Body of pancreas (tissue), 4 donors: ENCODE measurements around the gene QPRT. TPM values are rescaled to one million over a fixed set of nuclear protein-coding genes. Genes with fewer than 3 reads are reported as not detected.

Experiments
- ATAC-seq: fragments of 150-250 bp; one replicate; pipeline ENCODE4 v1.9.1; 2016
- DNase-seq, 4 donors: peaks; one replicate each; pipeline ENCODE4 v3.0.0-alpha.2; 2019
- H3K27ac ChIP-seq, 4 donors: fragments of 200-600 bp; sonication (generic); 1 replicate in 3 of 4; 2 replicates in 1 of 4; pipeline versions ENCODE4 v1.5.1 to v1.6.1; 2016 to 2019; ENCODE audit warnings: mild to moderate bottlenecking in 1 of 4, mixed read lengths in 1 of 4, moderate library complexity in 1 of 4
- H3K27me3 ChIP-seq, 2 donors: fragments of 200-600 bp; sonication (generic); one replicate each; pipeline ENCODE4 v1.6.0; 2016; ENCODE audit warnings: mild to moderate bottlenecking in 1 of 2
- H3K36me3 ChIP-seq, 2 donors: fragments of 200-600 bp; sonication (generic); replicated peaks in 1 of 2; 2 replicates each; pipeline ENCODE4 v1.5.1; 2016; ENCODE audit warnings: low read depth in 2 of 2; ENCODE audit not compliant: insufficient read depth in 1 of 2
- H3K4me1 ChIP-seq: fragments of 200-600 bp; sonication (generic); one replicate; pipeline ENCODE4 v1.6.0; 2016
- H3K4me3 ChIP-seq, 2 donors: fragments of 200-600 bp; sonication (generic); 1 replicate in 1 of 2; 2 replicates in 1 of 2; pipeline ENCODE4 v1.5.1; 2016 to 2019
- H3K9me3 ChIP-seq, 3 donors: fragments of 200-600 bp; sonication (generic); 1 replicate in 2 of 3; 2 replicates in 1 of 3; pipeline ENCODE4 v1.5.1; 2016
- CTCF ChIP-seq, 7 experiments: fragments of 450-650 bp in 4 of 7; fragments of 200-600 bp in 3 of 7; sonication (generic) in 3 of 7; IDR thresholded peaks; one replicate each; pipeline ENCODE4 v1.5.1; 2016 to 2019; ENCODE audit warnings: antibody characterized with exemption in 7 of 7
- POLR2A ChIP-seq, 3 donors: fragments of 450-650 bp; IDR thresholded peaks; one replicate each; pipeline ENCODE4 v1.6.1; 2016; ENCODE audit warnings: antibody characterized with exemption in 3 of 3, mild to moderate bottlenecking in 2 of 3
- WGBS, 2 donors: methylation state at CpG; one replicate each; pipeline ENCODE4 v1.1.5; 2017; 5-methylcytosine and 5-hydroxymethylcytosine counted together
- intact Hi-C: fragments of 100-400 bp; cut with DNase I; formaldehyde crosslinking; loops from one replicate; pipeline ENCODE4 v1.15.1; 2023
- total RNA-seq, 2 donors: library from RNA; depleted of rRNA; stranded (reverse); fragments of >200 nt; gene quantifications; one replicate each; pipeline ENCODE4 v1.1.0, GENCODE V29; 2016

The QPRT gene
- total RNA-seq, 2 donors from 2014 or later = 28.0 to 30.3 TPM

- no peaks in the 10 kb centered on the region for H3K36me3 ChIP-seq
- intact Hi-C loops = no loop called here
- 44% methylated on average over 17 of the region's 17 CpGs for WGBS, 2 donors
- no peak overlapping the region for H3K27ac ChIP-seq
- ATAC-seq (peak; percentile 92), DNase-seq (peak in 3 of 4 donors; percentile 26 to 62 (median 27))
- H3K9me3 ChIP-seq = no peaks in the 10 kb centered on the region
- no peak overlapping the region for H3K4me3 ChIP-seq
- no peaks in the 10 kb centered on the region for H3K4me1 ChIP-seq
- no peaks in the 10 kb centered on the region for H3K27me3 ChIP-seq
- peak; percentile 35 to 78 (median 71) for TF ChIP-seq CTCF (IDR thresholded peaks at IDR 0.05)
- no peak for TF ChIP-seq POLR2A (IDR thresholded peaks at IDR 0.05)
Observed at GRCh38 chr16:29710227-29711219, 31.5 kb downstream of the QPRT start.

- Histone ChIP-seq H3K36me3 (no peaks in the 10 kb centered on the region), H3K9me3 (no peaks in the 10 kb centered on the region), H3K27ac (no peak overlapping the region), H3K4me3 (no peak overlapping the region), H3K27me3 (no peaks in the 10 kb centered on the region), H3K4me1 (no peaks in the 10 kb centered on the region)
- DNase-seq (no peak), ATAC-seq (no peak)
- 57 to 62% methylated on average over 4 of the region's 4 CpGs for WGBS, 2 donors
- intact Hi-C loops = no loop called here
- TF ChIP-seq CTCF (IDR thresholded peaks at IDR 0.05) (no peak), POLR2A (IDR thresholded peaks at IDR 0.05) (no peak)
Observed at GRCh38 chr16:29712809-29713208, 33.8 kb downstream of the QPRT start.

GRCh38 chr16:29714396-29714795 is 35.4 kb downstream of the QPRT start:
- intact Hi-C loops = no loop called here
- Histone ChIP-seq H3K27ac (no peak overlapping the region), H3K4me3 (no peak overlapping the region), H3K27me3 (no peaks in the 10 kb centered on the region), H3K9me3 (no peaks in the 10 kb centered on the region), H3K4me1 (no peaks in the 10 kb centered on the region), H3K36me3 (no peaks in the 10 kb centered on the region)
- TF ChIP-seq POLR2A (IDR thresholded peaks at IDR 0.05) (no peak), CTCF (IDR thresholded peaks at IDR 0.05) (no peak)
- DNase-seq = no peak
- no peak for ATAC-seq
- WGBS, 2 donors = 71 to 76% methylated on average over 2 of the region's 2 CpGs

GRCh38 chr16:29714972-29715371 is 36.0 kb downstream of the QPRT start:
- Histone ChIP-seq H3K27me3 (no peaks in the 10 kb centered on the region), H3K27ac (no peak overlapping the region), H3K9me3 (no peaks in the 10 kb centered on the region), H3K4me1 (no peaks in the 10 kb centered on the region), H3K4me3 (no peak overlapping the region), H3K36me3 (no peaks in the 10 kb centered on the region)
- intact Hi-C loops = no loop called here
- TF ChIP-seq POLR2A (IDR thresholded peaks at IDR 0.05) (no peak), CTCF (IDR thresholded peaks at IDR 0.05) (no peak)
- 4 to 16% methylated on average over 1 of the region's 1 CpG for WGBS, 2 donors
- DNase-seq = no peak
- no peak for ATAC-seq
